ENCODE results near the gene POU3F1.

POU3F1 gene

DNA sequence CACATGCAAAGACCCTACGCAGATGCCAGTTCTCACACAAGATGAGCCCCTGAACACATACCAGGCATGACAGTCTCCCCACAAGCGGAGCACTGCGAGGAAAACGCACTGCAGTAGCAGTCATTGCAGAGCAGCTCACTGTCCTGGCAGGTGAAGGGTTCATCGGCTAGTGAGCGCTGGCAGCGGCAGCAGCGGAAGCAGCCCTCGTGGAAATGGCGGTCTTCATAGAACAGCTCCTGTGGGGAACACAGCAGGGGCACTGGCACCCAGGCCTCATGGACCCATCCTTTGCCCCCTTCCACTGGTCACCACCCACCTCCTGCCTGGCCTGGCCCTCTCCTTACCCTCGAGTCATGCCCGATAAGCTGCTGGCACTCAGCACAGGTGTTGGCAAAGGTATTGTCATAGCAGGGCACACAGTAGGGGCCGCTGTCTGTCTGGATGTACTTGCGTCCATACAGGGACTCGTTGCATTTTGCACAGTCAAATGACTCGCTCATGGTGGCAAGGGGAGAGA is 47.6 kb downstream of the POU3F1 start:
- peaks cover 17% of the 10 kb centered on the region for H3K36me3 ChIP-seq (ENCODE audit: low read depth)
- no peaks in the 10 kb centered on the region for H3K27me3 ChIP-seq (ENCODE audit: insufficient read depth, poor library complexity, severe bottlenecking)
- ATAC-seq (ENCODE audit: low read depth), result no peak
- H3K4me1 ChIP-seq (ENCODE audit: insufficient read depth, poor library complexity, severe bottlenecking), result peaks cover 30% of the 10 kb centered on the region
- TF ChIP-seq, protein P1, sequence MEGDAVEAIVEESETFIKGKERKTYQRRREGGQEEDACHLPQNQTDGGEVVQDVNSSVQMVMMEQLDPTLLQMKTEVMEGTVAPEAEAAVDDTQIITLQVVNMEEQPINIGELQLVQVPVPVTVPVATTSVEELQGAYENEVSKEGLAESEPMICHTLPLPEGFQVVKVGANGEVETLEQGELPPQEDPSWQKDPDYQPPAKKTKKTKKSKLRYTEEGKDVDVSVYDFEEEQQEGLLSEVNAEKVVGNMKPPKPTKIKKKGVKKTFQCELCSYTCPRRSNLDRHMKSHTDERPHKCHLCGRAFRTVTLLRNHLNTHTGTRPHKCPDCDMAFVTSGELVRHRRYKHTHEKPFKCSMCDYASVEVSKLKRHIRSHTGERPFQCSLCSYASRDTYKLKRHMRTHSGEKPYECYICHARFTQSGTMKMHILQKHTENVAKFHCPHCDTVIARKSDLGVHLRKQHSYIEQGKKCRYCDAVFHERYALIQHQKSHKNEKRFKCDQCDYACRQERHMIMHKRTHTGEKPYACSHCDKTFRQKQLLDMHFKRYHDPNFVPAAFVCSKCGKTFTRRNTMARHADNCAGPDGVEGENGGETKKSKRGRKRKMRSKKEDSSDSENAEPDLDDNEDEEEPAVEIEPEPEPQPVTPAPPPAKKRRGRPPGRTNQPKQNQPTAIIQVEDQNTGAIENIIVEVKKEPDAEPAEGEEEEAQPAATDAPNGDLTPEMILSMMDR (IDR thresholded peaks at IDR 0.05; ENCODE audit: poor library complexity, severe bottlenecking), result no peak
- no peaks in the 10 kb centered on the region for H3K9me3 ChIP-seq (ENCODE audit: severe bottlenecking)
- no peak overlapping the region for H3K4me3 ChIP-seq (ENCODE audit: severe bottlenecking)
- H3K27ac ChIP-seq (ENCODE audit: poor library complexity, severe bottlenecking), result peak overlapping the region; percentile 91
- DNase-seq (ENCODE audit: low spot score), result no peak

DNA sequence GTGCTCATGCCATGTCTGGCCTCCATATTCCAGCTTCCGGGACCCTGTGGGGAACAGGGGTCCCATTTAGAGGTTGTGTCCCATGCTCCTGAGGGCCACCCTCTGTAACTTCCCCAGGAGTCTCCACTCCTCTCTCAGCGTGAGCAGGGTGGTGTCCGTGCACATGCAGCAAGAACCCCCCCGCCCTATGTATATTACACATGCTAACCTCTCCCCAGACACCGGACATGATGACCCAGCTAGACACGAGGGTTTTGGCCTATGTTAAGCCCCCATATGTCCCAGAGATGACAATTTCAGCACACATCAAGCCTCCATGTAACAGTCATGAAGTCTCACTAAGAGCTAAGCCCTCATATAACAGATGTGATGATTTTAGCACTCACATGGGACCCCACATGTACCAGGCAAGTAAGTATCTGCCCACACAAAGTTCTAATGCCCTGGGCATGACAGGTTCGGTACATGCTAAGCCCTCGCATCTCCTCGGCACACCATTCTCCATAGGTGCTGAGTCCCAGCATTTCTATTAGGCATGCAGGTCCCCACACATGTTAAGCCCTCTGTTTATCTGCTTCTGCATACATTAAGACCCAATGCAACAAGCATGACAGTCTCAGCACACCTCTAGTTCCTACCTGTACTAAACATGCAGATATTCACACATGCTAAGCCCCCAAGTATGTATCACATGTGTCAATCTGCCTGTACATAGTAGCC is 48.3 kb downstream of the POU3F1 start:
- Histone ChIP-seq H3K27ac (ENCODE audit: poor library complexity, severe bottlenecking) (peak overlapping the region; percentile 91), H3K27me3 (ENCODE audit: insufficient read depth, poor library complexity, severe bottlenecking) (no peaks in the 10 kb centered on the region), H3K9me3 (ENCODE audit: severe bottlenecking) (no peaks in the 10 kb centered on the region), H3K36me3 (ENCODE audit: low read depth) (peaks cover 17% of the 10 kb centered on the region), H3K4me3 (ENCODE audit: severe bottlenecking) (no peak overlapping the region), H3K4me1 (ENCODE audit: insufficient read depth, poor library complexity, severe bottlenecking) (peaks cover 30% of the 10 kb centered on the region)
- DNase-seq (ENCODE audit: low spot score) (no peak), ATAC-seq (ENCODE audit: low read depth) (no peak)
- TF ChIP-seq, protein P1 (IDR thresholded peaks at IDR 0.05; ENCODE audit: poor library complexity, severe bottlenecking), result no peak

DNA sequence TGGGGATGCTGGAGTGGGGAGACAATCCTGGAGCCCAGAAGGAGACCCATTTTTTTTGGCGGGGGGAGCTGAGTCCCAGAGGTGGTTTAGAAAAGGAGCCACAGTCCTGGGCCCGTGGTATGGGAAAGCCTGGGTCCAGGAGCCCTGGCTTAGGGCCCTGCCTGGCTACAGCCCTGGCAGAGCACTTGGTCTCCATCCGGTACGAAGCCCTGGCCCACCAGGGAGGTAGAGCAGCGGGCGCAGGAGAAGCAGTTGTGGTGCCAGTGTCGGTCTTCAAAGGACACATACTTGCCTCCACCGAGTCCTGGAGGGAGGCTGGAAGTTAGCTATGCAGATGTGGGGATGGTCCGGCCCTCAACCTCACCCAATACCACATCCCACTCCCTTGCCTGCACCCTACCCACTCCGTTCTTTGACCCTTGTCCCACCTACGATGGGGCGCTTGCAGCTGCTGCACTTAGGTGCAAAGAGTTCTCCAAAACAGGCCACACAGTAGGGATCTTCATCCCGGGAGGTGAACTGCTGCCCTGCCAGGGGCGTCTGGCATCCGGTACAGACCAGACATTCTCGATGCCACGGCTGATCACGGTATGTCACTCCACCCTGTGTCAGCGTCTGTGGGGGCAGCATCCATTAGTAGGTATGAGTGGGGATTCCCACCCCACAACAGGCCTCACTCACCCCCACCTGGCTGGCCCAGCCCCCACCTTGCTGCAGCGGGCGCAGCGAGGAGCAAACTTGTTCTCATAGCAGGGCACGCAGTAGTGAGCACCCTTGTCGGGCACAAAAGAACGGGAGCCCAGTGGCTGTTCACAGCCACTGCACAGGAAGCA is 49.1 kb downstream of the POU3F1 start:
- Histone ChIP-seq H3K4me3 (ENCODE audit: severe bottlenecking) (no peak overlapping the region), H3K27ac (ENCODE audit: poor library complexity, severe bottlenecking) (peak overlapping the region; percentile 69), H3K4me1 (ENCODE audit: insufficient read depth, poor library complexity, severe bottlenecking) (peaks cover 30% of the 10 kb centered on the region), H3K27me3 (ENCODE audit: insufficient read depth, poor library complexity, severe bottlenecking) (no peaks in the 10 kb centered on the region), H3K36me3 (ENCODE audit: low read depth) (peaks cover 12% of the 10 kb centered on the region), H3K9me3 (ENCODE audit: severe bottlenecking) (no peaks in the 10 kb centered on the region)
- DNase-seq (ENCODE audit: low spot score), result no peak
- no peak for ATAC-seq (ENCODE audit: low read depth)
- TF ChIP-seq, protein P1 (IDR thresholded peaks at IDR 0.05; ENCODE audit: poor library complexity, severe bottlenecking), result no peak

DNA sequence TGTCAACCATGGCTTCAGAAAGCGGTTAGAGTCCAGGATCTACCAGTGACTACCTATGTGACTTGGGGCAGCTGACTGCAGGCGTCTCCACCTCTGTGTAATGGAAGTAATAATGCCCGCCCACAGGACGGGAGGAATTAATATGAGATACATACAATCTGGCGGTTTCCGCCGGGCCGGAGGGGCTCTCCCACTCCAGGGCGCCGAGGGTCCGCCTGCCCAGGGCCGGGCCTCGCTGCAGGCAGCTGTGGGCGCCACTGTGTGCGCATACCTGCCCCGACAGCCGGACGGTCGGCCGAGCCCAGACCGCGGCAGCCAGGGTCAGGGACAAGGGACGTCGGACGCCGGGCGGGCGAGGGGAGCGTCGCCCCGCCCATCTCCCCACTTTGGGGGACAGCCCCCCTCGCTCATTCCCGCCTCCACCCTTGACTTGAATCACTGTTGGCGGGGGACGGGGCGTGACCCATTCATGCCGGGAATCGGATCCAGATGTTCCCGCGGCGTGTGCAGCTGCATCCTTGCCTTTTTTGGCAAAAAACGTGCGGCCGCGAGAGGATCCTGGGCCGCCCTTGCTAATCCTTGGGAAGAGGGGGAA is 50.7 kb downstream of the POU3F1 start:
- H3K9me3 ChIP-seq (ENCODE audit: severe bottlenecking), result no peaks in the 10 kb centered on the region
- ATAC-seq (ENCODE audit: low read depth) (peak; percentile 54), DNase-seq (ENCODE audit: low spot score) (no peak)
- H3K4me1 ChIP-seq (ENCODE audit: insufficient read depth, poor library complexity, severe bottlenecking), result peaks cover 21% of the 10 kb centered on the region
- TF ChIP-seq, protein P1 (IDR thresholded peaks at IDR 0.05; ENCODE audit: poor library complexity, severe bottlenecking), result no peak
- peak overlapping the region; percentile 69 for H3K27ac ChIP-seq (ENCODE audit: poor library complexity, severe bottlenecking)
- H3K27me3 ChIP-seq (ENCODE audit: insufficient read depth, poor library complexity, severe bottlenecking), result no peaks in the 10 kb centered on the region
- H3K4me3 ChIP-seq (ENCODE audit: severe bottlenecking), result peak overlapping the region; percentile 42
- H3K36me3 ChIP-seq (ENCODE audit: low read depth), result peaks cover 12% of the 10 kb centered on the region

All from RWPE2 (cell line).